Sigmoid colon (tissue), 7 donors: ENCODE results near the gene NRXN2. TPM values are rescaled to one million over a fixed set of nuclear protein-coding genes. Genes with fewer than 3 reads are reported as not detected.

Experiments used
- DNase-seq: peaks from one replicate; pipeline ENCODE4 v3.0.0-alpha.2; 2019
- H3K27ac ChIP-seq, 4 donors: fragments of 200-600 bp; sonication (generic); one replicate each; pipeline ENCODE4 v1.5.1; 2016 to 2019; ENCODE audit warnings: mild to moderate bottlenecking in 1 of 4
- H3K27me3 ChIP-seq, 3 donors: fragments of 200-600 bp; sonication (generic); one replicate each; pipeline ENCODE4 v1.5.1; 2019; ENCODE audit warnings: mild to moderate bottlenecking in 1 of 3
- H3K36me3 ChIP-seq, 4 donors: fragments of 200-600 bp; sonication (generic); one replicate each; pipeline ENCODE4 v1.5.1; 2016 to 2019
- H3K4me1 ChIP-seq, 4 donors: fragments of 200-600 bp; sonication (generic); one replicate each; pipeline ENCODE4 v1.5.1; 2017 to 2019
- H3K4me3 ChIP-seq, 4 donors: fragments of 200-600 bp; sonication (generic); one replicate each; pipeline ENCODE4 v1.5.1; 2017 to 2019; ENCODE audit warnings: mild to moderate bottlenecking in 2 of 4, moderate library complexity in 1 of 4
- H3K9me3 ChIP-seq, 4 donors: fragments of 200-600 bp in 3 of 4; sonication (generic) in 3 of 4; one replicate each; pipeline versions ENCODE4 v1.5.1 to v1.6.1; 2013 to 2019
- EP300 ChIP-seq, 4 donors: sonication (generic); formaldehyde crosslinking; IDR thresholded peaks; one replicate each; pipeline ENCODE4 v1.6.1; 2017; ENCODE audit warnings: antibody characterized with exemption in 4 of 4
- POLR2A ChIP-seq, 2 donors: fragments of 450-650 bp; IDR thresholded peaks; one replicate each; pipeline ENCODE4 v1.6.1; 2016; ENCODE audit warnings: antibody characterized with exemption in 2 of 2, mild to moderate bottlenecking in 2 of 2, moderate library complexity in 2 of 2
- POLR2AphosphoS5 ChIP-seq, 4 donors: sonication (generic); formaldehyde crosslinking; IDR thresholded peaks; one replicate each; pipeline ENCODE4 v1.6.1; 2017; ENCODE audit warnings: antibody characterized with exemption in 4 of 4
- WGBS, 2 donors: extraction: QIAGEN DNeasy Blood & Tissue Kit; methylation state at CpG; one replicate each; pipeline ENCODE4 v1.1.7; 2013; 5-methylcytosine and 5-hydroxymethylcytosine counted together
- intact Hi-C: fragments of 100-400 bp; cut with DNase I; formaldehyde crosslinking; loops from one replicate; pipeline ENCODE4 v1.15.1; 2023
- polyA plus RNA-seq, 3 donors: library from polyadenylated mRNA; stranded (reverse); fragments of 200-250 nt; gene quantifications; one replicate each; pipeline ENCODE4 v1.2.3, GENCODE V29; 2013
- total RNA-seq, 4 donors: library from RNA; depleted of rRNA; stranded (reverse); fragments of >200 nt; gene quantifications; one replicate each; pipeline ENCODE4 v1.1.0, GENCODE V29; 2016
- TF ChIP-seq, protein P1 (sequence below), 4 experiments: fragments of 450-650 bp in 3 of 4; fragments of 200-600 bp in 1 of 4; IDR thresholded peaks; one replicate each; pipeline ENCODE4 v1.5.1; 2016 to 2019; ENCODE audit warnings: antibody characterized with exemption in 4 of 4, mild to moderate bottlenecking in 3 of 4, moderate library complexity in 2 of 4
- donor health status: healthy with polysubstance abuse.
- donor health status: Bipolar disorder and iron deficiency.
- donor health status: healthy.

Gene NRXN2
- total and polyA plus RNA-seq, 7 donors = 0.23 to 20.5 (median 6.8) TPM

GRCh38 chr11:64600281-64600992, 122.6 kb downstream of the NRXN2 start:
- no peaks in the 10 kb centered on the region for H3K27me3 ChIP-seq
- 88 to 92% methylated on average over 19 of the region's 19 CpGs for WGBS, 2 donors
- DNase-seq = no peak
- H3K4me3 ChIP-seq = no peak overlapping the region
- no peaks in the 10 kb centered on the region for H3K4me1 ChIP-seq
- TF ChIP-seq POLR2A (IDR thresholded peaks at IDR 0.05) (no peak), EP300 (IDR thresholded peaks at IDR 0.05) (no peak), POLR2AphosphoS5 (IDR thresholded peaks at IDR 0.05) (no peak)
- TF ChIP-seq, protein P1, sequence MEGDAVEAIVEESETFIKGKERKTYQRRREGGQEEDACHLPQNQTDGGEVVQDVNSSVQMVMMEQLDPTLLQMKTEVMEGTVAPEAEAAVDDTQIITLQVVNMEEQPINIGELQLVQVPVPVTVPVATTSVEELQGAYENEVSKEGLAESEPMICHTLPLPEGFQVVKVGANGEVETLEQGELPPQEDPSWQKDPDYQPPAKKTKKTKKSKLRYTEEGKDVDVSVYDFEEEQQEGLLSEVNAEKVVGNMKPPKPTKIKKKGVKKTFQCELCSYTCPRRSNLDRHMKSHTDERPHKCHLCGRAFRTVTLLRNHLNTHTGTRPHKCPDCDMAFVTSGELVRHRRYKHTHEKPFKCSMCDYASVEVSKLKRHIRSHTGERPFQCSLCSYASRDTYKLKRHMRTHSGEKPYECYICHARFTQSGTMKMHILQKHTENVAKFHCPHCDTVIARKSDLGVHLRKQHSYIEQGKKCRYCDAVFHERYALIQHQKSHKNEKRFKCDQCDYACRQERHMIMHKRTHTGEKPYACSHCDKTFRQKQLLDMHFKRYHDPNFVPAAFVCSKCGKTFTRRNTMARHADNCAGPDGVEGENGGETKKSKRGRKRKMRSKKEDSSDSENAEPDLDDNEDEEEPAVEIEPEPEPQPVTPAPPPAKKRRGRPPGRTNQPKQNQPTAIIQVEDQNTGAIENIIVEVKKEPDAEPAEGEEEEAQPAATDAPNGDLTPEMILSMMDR (IDR thresholded peaks at IDR 0.05) = no peak
- intact Hi-C loops = no loop called here
- no peak overlapping the region for H3K27ac ChIP-seq
- H3K9me3 ChIP-seq = no peaks in the 10 kb centered on the region
- no peaks in the 10 kb centered on the region for H3K36me3 ChIP-seq

DNA sequence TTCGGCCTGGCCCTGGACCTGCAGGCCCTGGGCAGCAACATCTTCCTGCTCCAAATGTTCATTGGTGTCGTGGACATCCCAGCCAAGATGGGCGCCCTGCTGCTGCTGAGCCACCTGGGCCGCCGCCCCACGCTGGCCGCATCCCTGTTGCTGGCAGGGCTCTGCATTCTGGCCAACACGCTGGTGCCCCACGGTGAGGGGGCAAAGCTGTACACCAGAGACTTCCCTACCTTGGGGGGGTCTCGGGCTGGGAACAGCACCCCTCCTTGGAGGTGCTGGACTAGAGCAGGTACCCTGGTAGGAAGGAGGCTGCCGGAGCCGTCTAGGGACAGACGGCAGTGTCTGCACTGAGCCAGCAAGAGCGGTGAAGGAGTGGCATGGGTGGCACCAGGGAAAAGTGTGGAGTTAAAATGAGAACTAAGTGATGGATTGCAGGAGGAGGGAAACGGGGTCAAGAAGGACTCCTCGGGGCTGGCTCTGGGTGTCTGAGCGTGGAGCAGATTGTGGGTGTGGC, 123.2 kb downstream of the NRXN2 start:
- no peak for TF ChIP-seq EP300 (IDR thresholded peaks at IDR 0.05)
- Histone ChIP-seq H3K27me3 (no peaks in the 10 kb centered on the region), H3K4me1 (no peaks in the 10 kb centered on the region), H3K36me3 (no peaks in the 10 kb centered on the region), H3K4me3 (no peak overlapping the region), H3K9me3 (no peaks in the 10 kb centered on the region), H3K27ac (no peak overlapping the region)
- 91% methylated on average over 17 of the region's 17 CpGs for WGBS, 2 donors
- DNase-seq = no peak
- intact Hi-C loops = no loop called here

DNA sequence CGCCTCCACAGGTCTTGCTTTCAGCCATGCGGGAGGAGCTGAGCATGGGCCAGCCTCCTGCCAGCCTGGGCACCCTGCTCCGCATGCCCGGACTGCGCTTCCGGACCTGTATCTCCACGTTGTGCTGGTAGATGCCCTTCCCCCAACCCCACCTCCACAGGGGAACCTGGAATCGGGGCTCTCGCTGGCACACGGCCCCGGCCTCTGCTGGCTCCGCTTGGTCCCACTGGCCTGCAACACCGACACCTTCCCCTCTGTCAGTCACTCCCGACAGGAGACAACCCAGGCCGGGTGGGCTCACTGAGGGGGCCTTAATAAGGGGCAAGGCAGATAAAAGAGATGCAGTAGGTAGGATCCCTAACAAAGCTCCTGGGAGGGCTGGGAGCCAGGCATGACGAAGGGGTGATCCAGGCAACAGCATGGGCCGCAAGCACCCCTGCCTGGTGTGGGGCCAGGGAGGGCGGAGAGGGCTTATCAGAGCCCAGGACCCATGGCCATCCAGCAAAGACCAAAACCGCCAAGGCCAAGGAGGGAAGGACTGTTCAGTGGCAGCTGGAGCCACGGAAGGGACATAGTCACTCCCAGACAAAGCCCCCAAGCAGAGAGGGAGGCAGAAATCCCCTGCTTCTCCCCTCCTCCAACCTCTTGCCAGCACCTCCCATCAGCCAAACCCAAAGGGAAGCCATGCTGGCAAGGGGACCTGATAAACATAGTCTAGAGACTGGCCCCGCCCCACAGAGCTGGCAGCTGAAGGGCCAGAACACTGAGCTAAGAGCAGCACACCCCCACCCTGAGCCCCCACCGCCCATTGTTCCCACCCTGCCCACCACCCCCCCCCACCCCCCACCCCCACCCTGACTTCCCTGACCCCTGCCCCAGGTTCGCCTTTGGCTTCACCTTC, 124.0 kb downstream of the NRXN2 start:
- no peaks in the 10 kb centered on the region for H3K36me3 ChIP-seq
- no peak overlapping the region for H3K27ac ChIP-seq
- intact Hi-C loops = no loop called here
- no peak for DNase-seq
- TF ChIP-seq, protein P1 (IDR thresholded peaks at IDR 0.05) = no peak
- TF ChIP-seq EP300 (IDR thresholded peaks at IDR 0.05) = no peak
- TF ChIP-seq POLR2A (IDR thresholded peaks at IDR 0.05) = no peak
- no peak for TF ChIP-seq POLR2AphosphoS5 (IDR thresholded peaks at IDR 0.05)
- H3K4me1 ChIP-seq = no peaks in the 10 kb centered on the region
- WGBS, 2 donors = 88 to 90% methylated on average over 23 of the region's 23 CpGs
- no peaks in the 10 kb centered on the region for H3K27me3 ChIP-seq
- no peak overlapping the region for H3K4me3 ChIP-seq
- no peaks in the 10 kb centered on the region for H3K9me3 ChIP-seq

DNA sequence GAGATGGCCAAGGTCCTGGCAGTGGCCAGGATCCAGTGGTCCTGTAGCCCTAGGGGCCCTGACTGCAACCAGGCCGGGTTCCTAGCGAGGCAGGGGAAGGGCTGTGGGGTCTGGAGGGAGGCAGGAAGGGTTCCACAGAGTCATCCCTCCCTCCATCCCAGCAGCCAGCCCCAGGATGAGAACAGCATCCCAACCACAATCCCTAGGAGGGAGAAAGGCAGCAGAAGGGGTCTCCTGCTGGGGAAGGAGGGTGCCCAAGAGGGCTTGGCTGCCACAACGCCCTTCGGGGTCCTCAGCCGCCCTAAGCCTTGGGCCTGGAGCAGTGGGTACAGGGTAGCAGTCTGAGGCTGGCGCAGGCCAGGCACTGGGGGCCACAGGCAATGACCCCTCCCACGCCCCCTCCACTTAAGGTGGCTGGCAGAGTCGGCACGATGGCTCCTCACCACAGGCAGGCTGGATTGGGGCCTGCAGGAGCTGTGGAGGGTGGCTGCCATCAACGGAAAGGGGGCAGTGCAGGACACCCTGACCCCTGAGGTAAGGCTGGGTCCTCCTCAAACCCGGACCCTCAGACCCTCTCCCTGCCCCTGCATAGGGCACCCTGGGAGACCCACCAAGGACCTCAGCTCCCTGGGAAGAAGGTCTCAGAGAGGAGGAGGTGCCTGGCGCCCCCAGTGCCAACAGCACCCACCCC, 124.7 kb downstream of the NRXN2 start:
- no peak for DNase-seq
- H3K4me1 ChIP-seq = no peaks in the 10 kb centered on the region
- no peak overlapping the region for H3K27ac ChIP-seq
- TF ChIP-seq POLR2AphosphoS5 (IDR thresholded peaks at IDR 0.05) (no peak), EP300 (IDR thresholded peaks at IDR 0.05) (no peak), POLR2A (IDR thresholded peaks at IDR 0.05) (no peak)
- TF ChIP-seq, protein P1 (IDR thresholded peaks at IDR 0.05) = no peak
- H3K9me3 ChIP-seq = no peaks in the 10 kb centered on the region
- 91 to 93% methylated on average over 12 of the region's 12 CpGs for WGBS, 2 donors
- no peak overlapping the region for H3K4me3 ChIP-seq
- no peaks in the 10 kb centered on the region for H3K27me3 ChIP-seq
- H3K36me3 ChIP-seq = no peaks in the 10 kb centered on the region
- intact Hi-C loops = no loop called here
